Activated T-helper 1 cell treated with anti-CD3 and anti-CD28 coated beads, Interleukin-2, amount 50 U/mL, for 16 hours (primary cell): ENCODE measurements around the gene CCDC18.
"Not testable (repeated sequence)": the region's sequence is repeated elsewhere in the genome, so short reads cannot be mapped to it uniquely, and the experiment has no call there.

Experiments
- DNase-seq, 2 donors: peaks; one replicate each; pipeline ENCODE4 v3.0.0-alpha.2; 2020; ENCODE audit warnings: low read depth in 1 of 2, low spot score in 1 of 2

CCDC18 gene

GRCh38 chr1:93170141-93170678 is 10.3 kb upstream of the CCDC18 start:
- DNase-seq, result not testable (repeated sequence)

GRCh38 chr1:93171549-93172034 is 8.9 kb upstream of the CCDC18 start:
- no peak for DNase-seq

GRCh38 chr1:93172778-93173177 is 7.7 kb upstream of the CCDC18 start:
- DNase-seq, result no peak

- DNase-seq, result not testable (repeated sequence)
These were observed 5.9 kb upstream of the CCDC18 start for GRCh38 chr1:93174638-93175037.

GRCh38 chr1:93177991-93178390 is 2.5 kb upstream of the CCDC18 start:
- DNase-seq, result no peak

- DNase-seq, result no peak
These were observed 2.1 kb upstream of the CCDC18 start for GRCh38 chr1:93178418-93178817.

- DNase-seq, result peak; percentile 87 to 94
These were observed 420 bp upstream of the CCDC18 start, which contains the start of gene TMED5 for GRCh38 chr1:93179886-93180722. Gene TMED5 (minus strand): TSS chr1:93180413. CDS start chr1:93180242, 171 bp downstream.

- no peak for DNase-seq
These were observed 6.1 kb downstream of the CCDC18 start for GRCh38 chr1:93186667-93187066.

- DNase-seq, result no peak
These were observed 9.9 kb downstream of the CCDC18 start for GRCh38 chr1:93190432-93190831.

- no peak for DNase-seq
These were observed 13.9 kb downstream of the CCDC18 start for GRCh38 chr1:93194231-93194990.

GRCh38 chr1:93196591-93196990 is 16.1 kb downstream of the CCDC18 start:
- DNase-seq, result no peak

- no peak for DNase-seq
These were observed 18.6 kb downstream of the CCDC18 start for GRCh38 chr1:93199150-93199549.

GRCh38 chr1:93200086-93200620 is 19.6 kb downstream of the CCDC18 start:
- DNase-seq, result no peak

- no peak for DNase-seq
These were observed 20.2 kb downstream of the CCDC18 start for GRCh38 chr1:93200714-93201113.

GRCh38 chr1:93205892-93206566 is 25.5 kb downstream of the CCDC18 start:
- no peak for DNase-seq

GRCh38 chr1:93206567-93206954 is 26.0 kb downstream of the CCDC18 start:
- DNase-seq, result no peak

GRCh38 chr1:93207211-93207610 is 26.7 kb downstream of the CCDC18 start:
- DNase-seq, result no peak

GRCh38 chr1:93215322-93215721 is 34.8 kb downstream of the CCDC18 start:
- DNase-seq, result no peak

GRCh38 chr1:93219443-93219842 is 38.9 kb downstream of the CCDC18 start:
- DNase-seq, result no peak

- not testable (repeated sequence) for DNase-seq
These were observed 40.2 kb downstream of the CCDC18 start for GRCh38 chr1:93220716-93221115.

GRCh38 chr1:93221913-93222312 is 41.4 kb downstream of the CCDC18 start:
- no peak for DNase-seq
